AG04450 (cell line): Measurements from ENCODE around the gene GPRIN3. TPM values are rescaled to one million over a fixed set of nuclear protein-coding genes. Genes with fewer than 3 reads are reported as not detected.

Experiments
- CTCF ChIA-PET: fragments of 300-600, 350-600 bp; formaldehyde crosslinking; extraction: SDS; loops from one replicate; lab custom pipeline; 2022; ENCODE audit warnings: antibody characterized with exemption, inconsistent platforms; lab: Charles Lee
- POLR2A ChIA-PET: fragments of 350-600 bp; formaldehyde crosslinking; extraction: SDS; loops from one replicate; lab custom pipeline; 2021; ENCODE audit warnings: antibody characterized with exemption, inconsistent platforms; lab: Yijun Ruan, JAX
- DNase-seq: peaks from one replicate; pipeline ENCODE4 v3.0.0-alpha.2; 2011; ENCODE audit warnings: low read depth, low spot score
- H3K27ac ChIP-seq: one replicate; pipeline ENCODE4 v1.5.1; 2012; ENCODE audit warnings: low read depth, low read length, control low read depth
- H3K27me3 ChIP-seq: one replicate; pipeline ENCODE4 v1.6.0; 2012; ENCODE audit warnings: low read length; ENCODE audit not compliant: control insufficient read depth, insufficient read depth
- H3K4me3 ChIP-seq: 2 replicates; pipeline ENCODE4 v1.5.1; 2011; ENCODE audit warnings: mild to moderate bottlenecking, low read depth, low read length, control low read depth
- H3K9me3 ChIP-seq: 2 replicates; pipeline ENCODE4 v1.5.1; 2012; ENCODE audit warnings: low read length; ENCODE audit not compliant: control insufficient read depth, insufficient read depth
- CTCF ChIP-seq: IDR thresholded peaks from 2 replicates; pipeline ENCODE4 v1.5.1; 2011; ENCODE audit warnings: low read depth, low read length, control low read depth, inconsistent platforms
- polyA plus RNA-seq: library from polyadenylated mRNA; depleted of rRNA; stranded (reverse); fragments of >200 nt; gene quantifications from 2 replicates; pipeline ENCODE4 v1.2.3, GENCODE V29; 2011

GPRIN3 gene
- polyA plus RNA-seq, 1 experiment: 0.01 TPM

GRCh38 chr4:89295415-89295927, 12.1 kb downstream of the GPRIN3 start:
- H3K9me3 ChIP-seq: no peaks in the 10 kb centered on the region
- no peak for DNase-seq
- ChIA-PET POLR2A (no interaction called here), CTCF (no interaction called here)
- no peak overlapping the region for H3K27ac ChIP-seq
- no peak overlapping the region for H3K4me3 ChIP-seq
- peaks cover 5% of the 10 kb centered on the region for H3K27me3 ChIP-seq
- no peak for TF ChIP-seq CTCF

- TF ChIP-seq CTCF: no peak
- CTCF ChIA-PET: interaction anchor here (0.7 kb wide), 1 partner anchor 35 kb away, joined by 3 read pairs; no protein-coding TSS in a partner anchor
- Histone ChIP-seq H3K27me3 (peaks cover 5% of the 10 kb centered on the region), H3K9me3 (no peaks in the 10 kb centered on the region), H3K4me3 (no peak overlapping the region), H3K27ac (no peak overlapping the region)
- POLR2A ChIA-PET: no interaction called here
- no peak for DNase-seq
These were observed 12.9 kb downstream of the GPRIN3 start for GRCh38 chr4:89294573-89295269.

GRCh38 chr4:89293299-89293698, 14.3 kb downstream of the GPRIN3 start:
- ChIA-PET CTCF (no interaction called here), POLR2A (no interaction called here)
- H3K27me3 ChIP-seq: peaks cover 7% of the 10 kb centered on the region
- no peak overlapping the region for H3K27ac ChIP-seq
- no peaks in the 10 kb centered on the region for H3K9me3 ChIP-seq
- no peak for DNase-seq
- H3K4me3 ChIP-seq: no peak overlapping the region
- TF ChIP-seq CTCF: no peak

GRCh38 chr4:89290727-89291516, 16.7 kb downstream of the GPRIN3 start:
- Histone ChIP-seq H3K4me3 (no peak overlapping the region), H3K27me3 (peaks cover 6% of the 10 kb centered on the region), H3K9me3 (no peaks in the 10 kb centered on the region)

More at GRCh38 chr4:89290727-89291516, 16.7 kb downstream of the GPRIN3 start:
- TF ChIP-seq CTCF: no peak
- no peak overlapping the region for H3K27ac ChIP-seq
- POLR2A ChIA-PET: no interaction called here
- CTCF ChIA-PET: no interaction called here
- DNase-seq: no peak
